VCaP (cell line): ENCODE results near the gene RAB8B.

Source experiments
- H3K27ac ChIP-seq: fragments of 450-650 bp; 2 replicates; pipeline ENCODE4 v1.5.1; 2017
- TF ChIP-seq, protein P1 (sequence below): fragments of 450-650 bp; conservative IDR thresholded peaks from 2 replicates; pipeline ENCODE4 v1.5.1; 2017; ENCODE audit warnings: mild to moderate bottlenecking, moderate library complexity

The RAB8B gene

DNA sequence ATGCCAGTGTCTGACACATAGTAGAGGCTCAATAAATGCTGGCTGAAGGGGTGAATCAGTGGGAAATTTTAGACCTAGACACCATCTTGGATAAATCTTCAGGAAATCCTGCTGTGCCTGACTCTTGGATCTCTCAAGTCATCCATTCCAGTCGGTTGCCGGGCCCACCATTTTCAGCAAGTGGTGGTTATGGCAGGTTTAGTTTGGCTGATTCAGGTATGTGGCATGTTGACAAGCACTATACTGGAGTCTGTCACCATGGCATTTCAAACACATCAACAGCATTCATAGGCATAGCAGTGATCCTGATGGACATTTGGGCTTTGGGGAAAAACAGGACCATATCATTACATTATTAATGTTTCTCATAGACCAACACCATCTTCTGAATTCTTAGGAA lies 62.3 kb downstream of the RAB8B start:
- H3K27ac ChIP-seq: no peak overlapping the region
- TF ChIP-seq, protein P1, sequence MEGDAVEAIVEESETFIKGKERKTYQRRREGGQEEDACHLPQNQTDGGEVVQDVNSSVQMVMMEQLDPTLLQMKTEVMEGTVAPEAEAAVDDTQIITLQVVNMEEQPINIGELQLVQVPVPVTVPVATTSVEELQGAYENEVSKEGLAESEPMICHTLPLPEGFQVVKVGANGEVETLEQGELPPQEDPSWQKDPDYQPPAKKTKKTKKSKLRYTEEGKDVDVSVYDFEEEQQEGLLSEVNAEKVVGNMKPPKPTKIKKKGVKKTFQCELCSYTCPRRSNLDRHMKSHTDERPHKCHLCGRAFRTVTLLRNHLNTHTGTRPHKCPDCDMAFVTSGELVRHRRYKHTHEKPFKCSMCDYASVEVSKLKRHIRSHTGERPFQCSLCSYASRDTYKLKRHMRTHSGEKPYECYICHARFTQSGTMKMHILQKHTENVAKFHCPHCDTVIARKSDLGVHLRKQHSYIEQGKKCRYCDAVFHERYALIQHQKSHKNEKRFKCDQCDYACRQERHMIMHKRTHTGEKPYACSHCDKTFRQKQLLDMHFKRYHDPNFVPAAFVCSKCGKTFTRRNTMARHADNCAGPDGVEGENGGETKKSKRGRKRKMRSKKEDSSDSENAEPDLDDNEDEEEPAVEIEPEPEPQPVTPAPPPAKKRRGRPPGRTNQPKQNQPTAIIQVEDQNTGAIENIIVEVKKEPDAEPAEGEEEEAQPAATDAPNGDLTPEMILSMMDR: no peak

DNA sequence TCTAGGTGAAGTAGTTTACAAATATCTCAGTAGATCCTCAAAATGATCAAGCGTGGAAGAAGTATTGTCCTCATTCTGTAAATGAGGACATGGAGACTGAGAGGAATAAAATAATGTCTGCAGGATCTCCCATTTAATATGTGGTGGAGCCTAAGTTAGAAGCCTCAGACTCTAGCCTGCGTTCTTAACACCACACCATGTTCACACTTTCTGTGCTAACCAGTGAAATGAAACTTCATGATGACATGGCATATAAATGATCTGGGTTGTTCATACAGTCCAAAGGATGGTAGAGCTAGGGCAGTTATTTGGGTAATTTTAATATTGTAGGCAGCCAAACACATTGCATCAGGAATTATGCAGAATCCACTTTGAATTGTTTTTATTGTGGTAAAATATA lies 62.9 kb downstream of the RAB8B start:
- no peak overlapping the region for H3K27ac ChIP-seq
- TF ChIP-seq, protein P1: no peak

DNA sequence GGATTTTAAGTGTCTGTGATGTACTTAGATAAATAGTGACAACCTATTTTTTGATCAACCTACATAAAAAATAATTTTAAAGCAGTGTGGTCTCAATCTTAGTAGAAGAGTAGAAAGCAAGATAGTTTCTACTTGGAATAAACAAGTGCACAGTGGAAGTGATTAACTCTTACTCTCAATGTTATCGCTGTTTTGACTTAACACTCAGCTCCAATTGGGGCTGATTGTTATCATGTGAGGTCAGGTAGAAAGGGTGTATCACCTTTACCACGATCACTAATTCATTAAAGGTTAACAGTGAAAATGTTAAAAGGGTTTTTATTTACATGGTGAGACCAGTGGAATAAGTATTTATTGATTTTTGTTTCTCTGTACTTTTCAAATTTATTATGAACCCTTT lies 65.6 kb downstream of the RAB8B start:
- H3K27ac ChIP-seq: no peak overlapping the region
- TF ChIP-seq, protein P1: no peak

DNA sequence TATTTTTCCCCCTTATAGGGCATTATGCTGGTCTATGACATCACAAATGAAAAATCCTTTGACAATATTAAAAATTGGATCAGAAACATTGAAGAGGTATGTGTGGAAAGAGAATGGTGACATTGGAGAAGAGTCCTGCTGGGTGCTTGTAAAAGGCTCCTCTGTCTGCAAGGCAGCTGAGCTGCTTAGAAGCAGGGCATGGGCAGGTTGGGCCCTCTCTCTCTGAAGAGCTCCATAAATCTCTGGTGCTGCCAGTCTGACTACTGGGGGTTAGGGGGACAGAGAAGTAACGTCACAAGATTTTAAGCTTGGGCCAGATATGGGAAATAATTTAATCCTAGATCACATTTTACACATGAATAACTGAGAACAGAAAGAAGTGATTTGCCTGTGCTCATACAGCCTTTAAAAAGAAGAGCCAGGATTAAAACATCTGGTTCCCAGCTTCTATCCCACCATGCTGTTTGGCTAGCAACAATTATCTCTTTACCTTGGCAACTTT lies 66.1 kb downstream of the RAB8B start:
- TF ChIP-seq, protein P1: no peak
- H3K27ac ChIP-seq: no peak overlapping the region

DNA sequence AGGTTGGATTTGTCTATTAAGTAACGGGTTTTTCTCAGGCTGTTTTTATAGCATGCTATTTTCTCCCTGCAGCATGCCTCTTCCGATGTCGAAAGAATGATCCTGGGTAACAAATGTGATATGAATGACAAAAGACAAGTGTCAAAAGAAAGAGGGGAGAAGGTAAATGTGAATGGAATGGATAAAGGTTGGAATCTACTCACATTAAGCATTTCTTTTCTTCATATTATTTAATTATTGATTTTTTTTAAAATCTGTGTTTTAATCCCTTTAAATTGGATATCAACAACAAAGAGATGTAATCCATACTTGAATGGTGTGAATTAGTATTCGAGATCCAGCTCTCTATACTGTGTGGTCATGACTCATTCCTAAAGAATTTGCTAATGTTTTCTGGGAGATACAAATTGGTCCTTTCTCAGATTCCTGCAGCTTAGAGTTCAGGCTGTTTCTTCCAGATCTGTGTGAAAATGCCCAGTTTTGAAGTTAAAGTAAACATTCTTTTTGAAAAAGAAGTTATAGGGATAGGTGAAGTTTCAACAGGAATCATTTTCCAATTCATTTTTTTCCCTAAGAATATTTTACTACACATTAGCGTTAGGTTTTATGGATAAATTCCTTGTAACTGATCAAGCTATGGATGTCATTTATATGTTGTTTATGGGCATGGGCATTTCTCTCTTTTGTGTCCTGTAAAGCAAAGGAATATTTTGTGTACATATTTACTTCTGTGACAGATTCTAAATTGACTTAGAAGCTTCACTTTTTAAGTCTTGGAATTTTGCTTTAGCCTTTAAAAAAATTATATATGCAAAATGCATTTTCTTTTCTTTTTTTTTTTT lies 67.2 kb downstream of the RAB8B start:
- TF ChIP-seq, protein P1: no peak
- H3K27ac ChIP-seq: no peak overlapping the region

DNA sequence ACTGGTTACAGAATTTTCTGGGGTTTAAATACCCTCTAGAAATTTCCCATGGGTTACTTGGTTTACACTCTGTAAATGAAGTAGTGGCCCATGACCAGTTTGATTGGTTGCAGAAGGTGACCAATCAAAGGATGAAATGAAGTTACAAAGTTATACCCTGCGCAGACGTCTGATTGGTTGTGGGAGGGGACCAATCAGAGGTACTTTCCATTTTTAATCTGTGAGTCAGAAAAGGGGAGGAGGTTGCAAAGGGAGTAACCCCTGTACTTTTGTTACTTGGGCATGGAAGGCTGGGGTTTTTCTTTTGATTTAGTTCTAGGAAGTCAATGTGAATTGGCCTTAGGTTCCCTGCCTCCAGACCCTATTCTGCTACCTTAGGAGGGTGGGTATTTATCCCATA lies 69.3 kb downstream of the RAB8B start:
- TF ChIP-seq, protein P1: no peak

DNA sequence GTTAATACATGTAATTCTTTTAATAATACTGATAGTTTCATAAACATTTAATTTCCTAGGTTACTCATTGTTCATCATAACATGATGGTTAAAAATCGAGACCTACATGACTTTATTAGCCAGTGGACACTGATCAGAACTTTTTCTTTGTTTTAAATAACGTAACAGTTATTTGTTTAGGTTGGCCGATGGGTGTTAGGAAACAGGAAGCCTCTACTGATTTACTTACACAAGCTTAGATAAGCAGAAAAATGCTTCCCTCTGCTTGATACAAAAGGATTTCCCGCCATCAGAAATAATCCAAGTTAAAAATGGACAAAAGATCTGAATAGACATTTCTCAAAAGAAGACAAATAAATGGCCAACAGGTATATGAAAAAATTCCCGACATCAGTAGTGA lies 71.4 kb downstream of the RAB8B start:
- TF ChIP-seq, protein P1: no peak
- no peak overlapping the region for H3K27ac ChIP-seq

More for the DNA sequence above, 69.3 kb downstream of the RAB8B start:
- H3K27ac ChIP-seq: no peak overlapping the region
